Naive thymus-derived CD8-positive, alpha-beta T cell (primary cell): ENCODE measurements around the gene SNX21. TPM values are rescaled to one million over a fixed set of nuclear protein-coding genes. Genes with fewer than 3 reads are reported as not detected.
"Not testable (repeated sequence)": the region's sequence is repeated elsewhere in the genome, so short reads cannot be mapped to it uniquely, and the experiment has no call there.

Experiments
- ATAC-seq, 2 donors: fragments of 150-1000 bp; cut with Tn5 transposase in 1 of 2; sonication (Bioruptor Pico), chemical (Tn5 transposase) in 1 of 2; 1 replicate in 1 of 2; 2 replicates in 1 of 2; pipeline ENCODE4 v1.10.0; 2021; ENCODE audit warnings: mild to moderate bottlenecking in 2 of 2, moderate library complexity in 2 of 2
- POLR2A ChIA-PET: fragments of 350-600 bp; sonication (Branson Sonifier 250); formaldehyde crosslinking; loops from one replicate; lab custom pipeline; 2021; ENCODE audit warnings: antibody characterized with exemption; lab: Charles Lee
- DNase-seq, 10 donors: peaks; one replicate each; pipeline versions ENCODE4 v3.0.0 to v3.0.0-alpha.2; 2020 to 2022
- H3K27ac Mint-ChIP-seq, 10 donors: one replicate each; pipeline ENCODE4 v1.8.0; 2020 to 2022; ENCODE audit warnings: mild to moderate bottlenecking in 10 of 10, mixed read lengths in 10 of 10, moderate library complexity in 4 of 10, inconsistent platforms in 1 of 10
- H3K27me3 Mint-ChIP-seq, 5 donors: one replicate each; pipeline ENCODE4 v1.8.0; 2021 to 2022; ENCODE audit warnings: mixed read lengths in 5 of 5
- H3K36me3 Mint-ChIP-seq, 3 donors: one replicate each; pipeline ENCODE4 v1.8.0; 2020 to 2022; ENCODE audit warnings: mixed read lengths in 3 of 3, mild to moderate bottlenecking in 2 of 3, inconsistent platforms in 1 of 3
- H3K4me1 Mint-ChIP-seq, 4 donors: one replicate each; pipeline ENCODE4 v1.8.0; 2021 to 2022; ENCODE audit warnings: mixed read lengths in 4 of 4
- H3K4me3 Mint-ChIP-seq, 10 donors: one replicate each; pipeline ENCODE4 v1.8.0; 2020 to 2022; ENCODE audit warnings: mild to moderate bottlenecking in 10 of 10, mixed read lengths in 10 of 10, moderate library complexity in 6 of 10, inconsistent platforms in 1 of 10
- H3K9me3 Mint-ChIP-seq, 9 donors: one replicate each; pipeline ENCODE4 v1.8.0; 2020 to 2022; ENCODE audit warnings: mixed read lengths in 9 of 9, mild to moderate bottlenecking in 3 of 9, inconsistent platforms in 1 of 9, moderate library complexity in 1 of 9
- polyA plus RNA-seq, 3 donors: library from polyadenylated mRNA; unstranded; fragments of 300-500 nt; fragmentation: Illumina TruSeq; gene quantifications; one replicate each; pipeline ENCODE4 v1.2.3, GENCODE V29; 2021
- total RNA-seq, 8 experiments: library from RNA in 2 of 8; stranded (reverse) in 2 of 8; gene quantifications; one replicate each; pipeline ENCODE4 v1.2.3 and lab custom pipeline; 2021 to 2026

Gene SNX21
- total and polyA plus RNA-seq, 5 experiments from 2014 or later: 0.30 to 2.2 (median 1.4) TPM

- H3K36me3 Mint-ChIP-seq: no peaks in the 10 kb centered on the region
- peaks cover 11 to 27% (median 19%) of the 10 kb centered on the region in 4 donors for H3K4me1 Mint-ChIP-seq
- no peak overlapping the region for H3K27ac Mint-ChIP-seq
- POLR2A ChIA-PET: interaction anchor here (1.4 kb wide), 1 partner anchor 108 kb away, joined by 5 read pairs; the partner anchor contains the start of gene PCIF1
- DNase-seq (no peak), ATAC-seq (no peak)
- no peaks in the 10 kb centered on the region for H3K9me3 Mint-ChIP-seq
- peaks cover 9 to 34% (median 22%) of the 10 kb centered on the region in 5 donors for H3K27me3 Mint-ChIP-seq
- H3K4me3 Mint-ChIP-seq: no peak overlapping the region
These were observed 7.1 kb upstream of the SNX21 start for GRCh38 chr20:45826381-45827019.

GRCh38 chr20:45827030-45827652 is 6.5 kb upstream of the SNX21 start, which contains the start of gene TNNC2:
TNNC2 (minus strand) TSS chr20:45827312; CDS start chr20:45827248, 64 bp downstream.
- Mint-ChIP-seq H3K4me3 (no peak within 1 kb of the TSS), H3K36me3 (no peaks in the 10 kb centered on the region), H3K27me3 (peaks cover 6 to 28% (median 19%) of the 10 kb centered on the region in 5 donors), H3K4me1 (peaks cover 11 to 24% (median 19%) of the 10 kb centered on the region in 4 donors), H3K9me3 (no peaks in the 10 kb centered on the region), H3K27ac (no peak within 1 kb of the TSS)
- DNase-seq (no peak), ATAC-seq (no peak)
- POLR2A ChIA-PET: no interaction called here

- ATAC-seq (no peak), DNase-seq (no peak)
- Mint-ChIP-seq H3K36me3 (no peaks in the 10 kb centered on the region), H3K4me1 (peaks cover 9 to 19% (median 16%) of the 10 kb centered on the region in 4 donors), H3K27me3 (peaks cover 4 to 22% (median 15%) of the 10 kb centered on the region in 5 donors), H3K27ac (no peak overlapping the region), H3K4me3 (no peak overlapping the region), H3K9me3 (no peaks in the 10 kb centered on the region)
- POLR2A ChIA-PET: interaction anchor here (0.8 kb wide), 1 partner anchor 11 kb away, joined by 5 read pairs; no protein-coding TSS in a partner anchor
These were observed 5.9 kb upstream of the SNX21 start for GRCh38 chr20:45827712-45828111.

GRCh38 chr20:45828589-45828988 is 5.0 kb upstream of the SNX21 start:
- POLR2A ChIA-PET: interaction anchor here (0.7 to 0.8 kb wide), 2 partner anchors 8 to 12 kb away, joined by 3 to 5 read pairs; no protein-coding TSS in a partner anchor
- peaks cover 3 to 16% (median 13%) of the 10 kb centered on the region in 5 donors for H3K27me3 Mint-ChIP-seq
- no peak overlapping the region for H3K4me3 Mint-ChIP-seq
- H3K4me1 Mint-ChIP-seq: peaks cover 11 to 23% (median 19%) of the 10 kb centered on the region in 4 donors
- H3K9me3 Mint-ChIP-seq: no peaks in the 10 kb centered on the region
- ATAC-seq (no peak), DNase-seq (no peak)
- H3K36me3 Mint-ChIP-seq: no peaks in the 10 kb centered on the region
- no peak overlapping the region for H3K27ac Mint-ChIP-seq

GRCh38 chr20:45829673-45830106 is 3.9 kb upstream of the SNX21 start:
- H3K27me3 Mint-ChIP-seq, H3K27ac Mint-ChIP-seq, ATAC-seq, DNase-seq, H3K36me3 Mint-ChIP-seq, H3K4me3 Mint-ChIP-seq, H3K9me3 Mint-ChIP-seq: not testable (repeated sequence)
- POLR2A ChIA-PET: interaction anchor here (0.6 kb wide), 1 partner anchor 715 kb away, joined by 3 read pairs; no protein-coding TSS in a partner anchor
- H3K4me1 Mint-ChIP-seq: peaks cover 3 to 17% (median 12%) of the 10 kb centered on the region in 4 donors

GRCh38 chr20:45832619-45833018 is 980 bp upstream of the SNX21 start:
- peaks cover 3 to 18% (median 14%) of the 10 kb centered on the region in 4 donors for H3K4me1 Mint-ChIP-seq
- peak overlapping the region in 4 of 10 donors; percentile 47 to 91 (median 62) for H3K27ac Mint-ChIP-seq
- H3K4me3 Mint-ChIP-seq: peak overlapping the region; percentile 77 to 95 (median 90)
- H3K27me3 Mint-ChIP-seq: peaks cover 0 to 4% (median 2%) of the 10 kb centered on the region in 5 donors
- H3K9me3 Mint-ChIP-seq: no peaks in the 10 kb centered on the region
- H3K36me3 Mint-ChIP-seq: no peaks in the 10 kb centered on the region
- DNase-seq: no peak
- no peak for ATAC-seq
- POLR2A ChIA-PET: interaction anchor here (0.9 to 2.2 kb wide), 3 partner anchors 20 to 102 kb away, joined by 3 to 18 read pairs (median 4); partner anchors contain the start of genes ACOT8, PCIF1, UBE2C and ZSWIM3

GRCh38 chr20:45833883-45834796 is 541 bp downstream of the SNX21 start:
- Mint-ChIP-seq H3K36me3 (no peaks in the 10 kb centered on the region), H3K9me3 (no peaks in the 10 kb centered on the region), H3K4me3 (peak overlapping the region; percentile 64 to 95 (median 90)), H3K4me1 (peaks cover 3 to 18% (median 14%) of the 10 kb centered on the region in 4 donors), H3K27ac (peak overlapping the region in 3 of 10 donors; percentile 31 to 77 (median 59)), H3K27me3 (peaks cover 0 to 2% (median 2%) of the 10 kb centered on the region in 5 donors)
- DNase-seq (peak in 8 of 10 donors; percentile 13 to 45 (median 39)), ATAC-seq (peak; percentile 68 to 81)
- POLR2A ChIA-PET: interaction anchor here (0.8 to 2.2 kb wide), 8 partner anchors 10 to 119 kb away, joined by 3 to 18 read pairs (median 4); partner anchors contain the start of genes ACOT8, CTSA, DNTTIP1 and NEURL2

GRCh38 chr20:45834797-45835161 is 1.2 kb downstream of the SNX21 start:
- POLR2A ChIA-PET: interaction anchor here (0.8 to 2.2 kb wide), 7 partner anchors 11 to 100 kb away, joined by 3 to 18 read pairs (median 4); partner anchors contain the start of genes ACOT8, CTSA, DNTTIP1 and NEURL2
- Mint-ChIP-seq H3K4me1 (peaks cover 3 to 18% (median 14%) of the 10 kb centered on the region in 4 donors), H3K27me3 (peaks cover 0 to 2% (median 2%) of the 10 kb centered on the region in 5 donors), H3K9me3 (no peaks in the 10 kb centered on the region), H3K36me3 (no peaks in the 10 kb centered on the region), H3K27ac (peak overlapping the region in 2 of 10 donors; percentile 36 to 59), H3K4me3 (peak overlapping the region; percentile 54 to 95 (median 72))
- no peak for ATAC-seq
- no peak for DNase-seq

- H3K27me3 Mint-ChIP-seq: peaks cover 0 to 1% (median under 1%) of the 10 kb centered on the region in 5 donors
- DNase-seq: no peak
- POLR2A ChIA-PET: interaction anchor here (1.8 kb wide), 1 partner anchor 11 kb away, joined by 6 read pairs; no protein-coding TSS in a partner anchor
- no peaks in the 10 kb centered on the region for H3K36me3 Mint-ChIP-seq
- H3K27ac Mint-ChIP-seq: no peak overlapping the region
- H3K9me3 Mint-ChIP-seq: no peaks in the 10 kb centered on the region
- peaks cover 3 to 18% (median 14%) of the 10 kb centered on the region in 4 donors for H3K4me1 Mint-ChIP-seq
- H3K4me3 Mint-ChIP-seq: peak overlapping the region in 9 of 10 donors; percentile 7 to 95 (median 64)
- no peak for ATAC-seq
These were observed 1.7 kb downstream of the SNX21 start for GRCh38 chr20:45835329-45835765.

GRCh38 chr20:45835825-45836224 is 2.2 kb downstream of the SNX21 start:
- no peaks in the 10 kb centered on the region for H3K36me3 Mint-ChIP-seq
- H3K4me3 Mint-ChIP-seq: peak overlapping the region in 6 of 10 donors; percentile 7 to 73 (median 34)
- H3K27me3 Mint-ChIP-seq: no peaks in the 10 kb centered on the region
- no peak for ATAC-seq
- POLR2A ChIA-PET: interaction anchor here (0.6 kb wide), 1 partner anchor 11 kb away, joined by 9 read pairs; no protein-coding TSS in a partner anchor
- H3K9me3 Mint-ChIP-seq: no peaks in the 10 kb centered on the region
- DNase-seq: no peak
- H3K27ac Mint-ChIP-seq: peak overlapping the region in 1 of 10 donors; percentile 56
- H3K4me1 Mint-ChIP-seq: peaks cover 3 to 18% (median 14%) of the 10 kb centered on the region in 4 donors

GRCh38 chr20:45836841-45837240 is 3.2 kb downstream of the SNX21 start:
- ATAC-seq (no peak), DNase-seq (no peak)
- Mint-ChIP-seq H3K27ac (peak overlapping the region in 1 of 10 donors; percentile 2), H3K27me3 (no peaks in the 10 kb centered on the region), H3K4me3 (no peak overlapping the region), H3K9me3 (no peaks in the 10 kb centered on the region), H3K36me3 (peaks cover 0 to 6% (median 0%) of the 10 kb centered on the region in 3 donors), H3K4me1 (peaks cover 3 to 18% (median 14%) of the 10 kb centered on the region in 4 donors)
- POLR2A ChIA-PET: interaction anchor here (0.6 kb wide), 2 partner anchors 8 to 30 kb away, joined by 3 read pairs; no protein-coding TSS in a partner anchor
